Colonic mucosa (tissue), 4 donors: Measurements from ENCODE around the gene CLCA1. TPM values are rescaled to one million over a fixed set of nuclear protein-coding genes. Genes with fewer than 3 reads are reported as not detected.

Source experiments
- DNase-seq: peaks from one replicate; pipeline ENCODE4 v3.0.0-alpha.2; 2020
- H3K27ac ChIP-seq: fragments of 200-600 bp; one replicate; pipeline ENCODE4 v1.8.0; 2021
- H3K27me3 ChIP-seq: fragments of 200-600 bp; one replicate; pipeline ENCODE4 v1.8.0; 2021
- H3K36me3 ChIP-seq: fragments of 200-600 bp; one replicate; pipeline ENCODE4 v1.8.0; 2021
- H3K4me1 ChIP-seq: fragments of 200-600 bp; one replicate; pipeline ENCODE4 v1.8.0; 2021; ENCODE audit warnings: mild to moderate bottlenecking
- H3K4me3 ChIP-seq: fragments of 200-600 bp; one replicate; pipeline ENCODE4 v1.8.0; 2021
- H3K9ac ChIP-seq, 2 donors: one replicate each; pipeline ENCODE4 v1.7.0; 2013; ENCODE audit warnings: control low read depth in 2 of 2, low read depth in 2 of 2, low read length in 2 of 2
- H3K9me3 ChIP-seq: fragments of 200-600 bp; one replicate; pipeline ENCODE4 v1.8.0; 2021
- intact Hi-C: fragments of 100-400 bp; cut with DNase I; formaldehyde crosslinking; loops from one replicate; pipeline ENCODE4 v1.14.1; 2022
- total RNA-seq, 2 donors: library from RNA; stranded (reverse); fragmentation: NEBNext Ultra II Directional in 1 of 2; extraction: Animal tissue kit (Norgen Biotek cat#: 25700) in 1 of 2; gene quantifications; one replicate each; pipeline ENCODE4 v1.2.1, GENCODE V29; 2021
- TF ChIP-seq, protein P1 (sequence below): fragments of 200-600 bp; IDR thresholded peaks from one replicate; pipeline ENCODE4 v1.8.0; 2022; ENCODE audit warnings: antibody characterized with exemption, mild to moderate bottlenecking
- donor health status: healthy.
- donor health status: DM: no; HTN: no; CAD: no.
- donor health status: DM: no; HTN: no; CAD: no.

Gene CLCA1
- total RNA-seq, 2 donors from 2014 or later = 938 to 1,116 TPM

GRCh38 chr1:86447198-86447790 is 21.4 kb upstream of the CLCA1 start:
- H3K9ac ChIP-seq = no peak overlapping the region
- TF ChIP-seq, protein P1, sequence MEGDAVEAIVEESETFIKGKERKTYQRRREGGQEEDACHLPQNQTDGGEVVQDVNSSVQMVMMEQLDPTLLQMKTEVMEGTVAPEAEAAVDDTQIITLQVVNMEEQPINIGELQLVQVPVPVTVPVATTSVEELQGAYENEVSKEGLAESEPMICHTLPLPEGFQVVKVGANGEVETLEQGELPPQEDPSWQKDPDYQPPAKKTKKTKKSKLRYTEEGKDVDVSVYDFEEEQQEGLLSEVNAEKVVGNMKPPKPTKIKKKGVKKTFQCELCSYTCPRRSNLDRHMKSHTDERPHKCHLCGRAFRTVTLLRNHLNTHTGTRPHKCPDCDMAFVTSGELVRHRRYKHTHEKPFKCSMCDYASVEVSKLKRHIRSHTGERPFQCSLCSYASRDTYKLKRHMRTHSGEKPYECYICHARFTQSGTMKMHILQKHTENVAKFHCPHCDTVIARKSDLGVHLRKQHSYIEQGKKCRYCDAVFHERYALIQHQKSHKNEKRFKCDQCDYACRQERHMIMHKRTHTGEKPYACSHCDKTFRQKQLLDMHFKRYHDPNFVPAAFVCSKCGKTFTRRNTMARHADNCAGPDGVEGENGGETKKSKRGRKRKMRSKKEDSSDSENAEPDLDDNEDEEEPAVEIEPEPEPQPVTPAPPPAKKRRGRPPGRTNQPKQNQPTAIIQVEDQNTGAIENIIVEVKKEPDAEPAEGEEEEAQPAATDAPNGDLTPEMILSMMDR = no peak
- H3K9me3 ChIP-seq = no peaks in the 10 kb centered on the region
- H3K4me3 ChIP-seq = no peak overlapping the region
- no peak overlapping the region for H3K27ac ChIP-seq
- no peaks in the 10 kb centered on the region for H3K4me1 ChIP-seq
- no peaks in the 10 kb centered on the region for H3K27me3 ChIP-seq
- DNase-seq = no peak
- H3K36me3 ChIP-seq = no peaks in the 10 kb centered on the region
- intact Hi-C loops = no loop called here

- Histone ChIP-seq H3K9ac (no peak overlapping the region), H3K4me3 (no peak overlapping the region), H3K36me3 (no peaks in the 10 kb centered on the region), H3K4me1 (no peaks in the 10 kb centered on the region), H3K27me3 (no peaks in the 10 kb centered on the region), H3K9me3 (no peaks in the 10 kb centered on the region), H3K27ac (no peak overlapping the region)
- TF ChIP-seq, protein P1 = no peak
- intact Hi-C loops = no loop called here
- DNase-seq = no peak
These were observed 20.1 kb upstream of the CLCA1 start for GRCh38 chr1:86448670-86449069.

GRCh38 chr1:86449103-86449502 is 19.6 kb upstream of the CLCA1 start:
- no peak for DNase-seq
- no peak overlapping the region for H3K4me3 ChIP-seq
- no peaks in the 10 kb centered on the region for H3K27me3 ChIP-seq
- no peaks in the 10 kb centered on the region for H3K36me3 ChIP-seq
- no peaks in the 10 kb centered on the region for H3K4me1 ChIP-seq
- TF ChIP-seq, protein P1 = no peak
- H3K27ac ChIP-seq = no peak overlapping the region
- no peak overlapping the region for H3K9ac ChIP-seq
- intact Hi-C loops = no loop called here
- H3K9me3 ChIP-seq = no peaks in the 10 kb centered on the region

- Histone ChIP-seq H3K9ac (no peak overlapping the region), H3K4me3 (no peak overlapping the region), H3K36me3 (no peaks in the 10 kb centered on the region), H3K9me3 (no peaks in the 10 kb centered on the region), H3K27me3 (no peaks in the 10 kb centered on the region), H3K4me1 (no peaks in the 10 kb centered on the region), H3K27ac (no peak overlapping the region)
- no peak for DNase-seq
- TF ChIP-seq, protein P1 = no peak
- intact Hi-C loops = no loop called here
These were observed 17.9 kb upstream of the CLCA1 start for GRCh38 chr1:86450847-86451246.

- Histone ChIP-seq H3K9ac (no peak overlapping the region), H3K27me3 (no peaks in the 10 kb centered on the region), H3K4me1 (no peaks in the 10 kb centered on the region), H3K36me3 (no peaks in the 10 kb centered on the region), H3K4me3 (no peak overlapping the region), H3K27ac (no peak overlapping the region), H3K9me3 (no peaks in the 10 kb centered on the region)
- TF ChIP-seq, protein P1 = no peak
- intact Hi-C loops = no loop called here
- no peak for DNase-seq
These were observed 15.1 kb upstream of the CLCA1 start for GRCh38 chr1:86453664-86454063.
